CMK (cell line): ENCODE data around the gene DDX59.

Source experiments
- DNase-seq: peaks from one replicate; pipeline ENCODE4 v3.0.0-alpha.2; 2010; ENCODE audit warnings: low read depth

Gene DDX59

GRCh38 chr1:200669314-200670241 lies at the start of gene DDX59:
Gene DDX59 (minus strand): TSS chr1:200669907. CDS start chr1:200666740, 3,167 bp downstream.
- DNase-seq = peak; percentile 93

DNA sequence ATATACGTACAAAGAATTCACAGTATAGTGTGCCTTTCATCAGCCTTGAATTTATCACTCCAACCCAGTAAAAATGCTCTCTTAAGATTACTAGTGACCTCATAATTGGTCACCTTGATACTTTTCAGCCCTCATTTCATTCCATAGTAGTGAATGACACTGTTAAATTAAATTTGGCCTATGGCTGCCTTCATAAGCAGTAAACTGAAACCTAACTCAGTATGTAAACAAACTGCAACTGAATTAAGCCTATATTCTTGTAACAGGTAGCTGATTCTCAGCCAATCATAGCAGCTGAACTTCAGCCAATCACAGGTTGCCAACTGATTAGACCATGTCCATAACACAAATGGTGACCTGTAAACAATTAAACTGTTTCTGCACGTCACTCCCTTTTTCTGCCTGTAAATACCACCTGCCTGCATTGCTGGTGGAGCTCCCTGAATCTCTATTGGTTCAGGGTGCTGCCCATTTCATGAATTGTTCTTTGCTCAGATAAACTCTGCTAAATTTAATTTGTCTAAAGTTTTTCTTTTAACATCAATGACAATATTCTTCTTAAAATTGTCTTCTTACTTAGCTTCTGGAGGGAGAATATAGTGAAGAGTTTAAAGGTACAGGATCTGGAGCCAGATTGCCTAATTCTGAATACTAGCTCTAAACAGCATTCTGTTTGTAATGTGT lies 44.9 kb upstream of the DDX59 start:
- DNase-seq = no peak

- no peak for DNase-seq
Observed at GRCh38 chr1:200710166-200710565, 40.5 kb upstream of the DDX59 start.

DNA sequence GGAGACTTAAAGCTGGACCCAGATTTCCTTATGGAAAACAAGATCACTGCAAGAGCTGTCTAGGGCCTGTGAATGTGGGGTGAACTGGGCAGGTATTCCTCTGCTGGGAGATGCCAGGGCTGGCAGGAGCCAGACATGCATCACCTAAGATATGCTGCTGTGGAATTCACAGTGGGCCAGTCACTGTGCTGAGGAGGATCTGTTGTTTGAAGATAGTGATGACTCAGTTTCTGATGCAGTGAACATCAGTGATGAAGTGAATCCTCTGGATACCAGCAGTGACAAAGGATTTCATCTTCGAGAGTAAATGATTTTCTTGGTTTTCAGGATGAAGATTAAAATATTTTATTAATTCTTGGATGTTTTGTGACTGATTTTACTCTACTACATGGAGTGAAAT lies 39.1 kb upstream of the DDX59 start:
- no peak for DNase-seq

- no peak for DNase-seq
Observed at GRCh38 chr1:200708161-200708560, 38.5 kb upstream of the DDX59 start.

- no peak for DNase-seq
Observed at GRCh38 chr1:200707116-200707515, 37.4 kb upstream of the DDX59 start.

GRCh38 chr1:200706111-200706814 lies 36.6 kb upstream of the DDX59 start:
- DNase-seq = no peak

GRCh38 chr1:200704986-200705500 lies 35.3 kb upstream of the DDX59 start:
- peak; percentile 54 for DNase-seq

DNA sequence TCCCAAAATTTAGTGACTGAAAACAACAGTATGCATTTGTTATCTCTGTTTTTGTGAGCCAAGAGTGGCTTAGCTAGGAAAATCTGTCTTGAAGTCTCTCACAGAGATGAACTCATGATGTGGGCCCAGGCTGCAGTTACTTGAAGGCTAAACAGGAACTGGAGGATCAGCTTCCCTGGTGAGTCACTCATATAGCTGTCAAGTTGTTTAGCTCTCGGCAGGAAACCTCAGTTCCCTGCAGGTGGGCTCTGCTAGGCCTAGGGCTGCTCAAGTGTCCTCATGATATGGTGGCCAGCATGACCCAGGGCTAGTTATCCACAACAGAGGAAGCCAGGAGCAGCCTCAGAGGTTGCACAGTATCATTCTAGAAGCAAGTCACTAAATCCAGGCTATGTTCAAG lies 30.2 kb upstream of the DDX59 start:
- no peak for DNase-seq

GRCh38 chr1:200694738-200695137 lies 25.0 kb upstream of the DDX59 start:
- no peak for DNase-seq

- DNase-seq = no peak
Observed at GRCh38 chr1:200693327-200693726, 23.6 kb upstream of the DDX59 start.

DNA sequence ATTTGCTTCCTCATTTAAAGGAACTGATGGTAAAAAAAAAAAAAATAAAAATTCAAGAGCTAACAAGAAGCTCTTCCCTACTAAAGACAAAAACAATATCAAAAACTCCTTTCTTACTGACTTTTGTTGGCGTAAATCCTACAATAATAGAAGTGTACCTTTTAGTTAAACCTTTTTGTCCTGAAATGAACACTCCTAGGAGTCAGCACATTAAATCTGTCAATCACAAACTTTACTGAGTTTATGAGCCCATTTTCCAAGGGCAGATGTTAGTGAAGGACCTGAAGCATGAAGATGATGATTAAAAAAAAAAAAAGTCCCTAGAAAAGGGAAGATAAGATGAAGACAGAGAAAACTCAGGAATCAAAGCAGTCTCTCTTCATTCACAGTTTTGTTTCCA lies 22.6 kb upstream of the DDX59 start:
- no peak for DNase-seq

DNA sequence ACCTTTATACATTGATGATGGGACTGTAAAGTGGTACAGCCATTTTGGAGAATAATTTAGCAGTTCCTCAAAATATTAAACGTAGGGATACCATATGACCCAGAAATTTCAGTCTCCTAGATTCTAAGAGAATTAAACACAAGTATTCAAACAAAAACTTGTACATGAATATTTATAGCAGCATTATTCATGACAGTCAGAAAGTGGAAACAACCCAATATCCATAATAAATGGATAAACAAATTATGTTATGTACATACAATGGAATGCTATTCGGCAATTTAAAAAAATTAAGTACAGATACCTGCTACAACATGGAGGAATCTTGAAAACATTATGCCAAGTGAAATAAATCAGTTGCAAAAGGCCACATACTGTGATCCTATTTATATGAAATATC lies 16.9 kb upstream of the DDX59 start:
- no peak for DNase-seq

DNA sequence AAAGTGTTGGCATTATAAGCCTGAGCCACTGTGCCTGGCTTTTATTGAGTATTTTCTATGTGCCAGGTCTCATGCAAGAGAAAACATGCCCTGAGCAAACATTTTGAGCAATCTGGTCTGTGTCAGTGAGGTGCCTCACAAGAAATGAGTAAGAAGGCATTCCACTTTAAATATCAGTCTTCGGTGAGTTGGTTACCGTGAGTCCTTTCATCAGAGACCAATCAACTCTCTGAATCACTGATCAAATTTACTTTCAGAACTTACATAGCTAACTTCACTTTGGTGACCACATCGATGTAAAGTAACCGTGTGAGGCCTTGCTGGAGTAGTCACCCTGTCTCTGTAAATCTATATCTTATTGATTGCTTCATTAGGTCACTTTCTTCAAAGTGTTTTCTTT lies 14.3 kb upstream of the DDX59 start:
- no peak for DNase-seq

GRCh38 chr1:200683298-200683697 lies 13.6 kb upstream of the DDX59 start:
- DNase-seq = no peak

DNA sequence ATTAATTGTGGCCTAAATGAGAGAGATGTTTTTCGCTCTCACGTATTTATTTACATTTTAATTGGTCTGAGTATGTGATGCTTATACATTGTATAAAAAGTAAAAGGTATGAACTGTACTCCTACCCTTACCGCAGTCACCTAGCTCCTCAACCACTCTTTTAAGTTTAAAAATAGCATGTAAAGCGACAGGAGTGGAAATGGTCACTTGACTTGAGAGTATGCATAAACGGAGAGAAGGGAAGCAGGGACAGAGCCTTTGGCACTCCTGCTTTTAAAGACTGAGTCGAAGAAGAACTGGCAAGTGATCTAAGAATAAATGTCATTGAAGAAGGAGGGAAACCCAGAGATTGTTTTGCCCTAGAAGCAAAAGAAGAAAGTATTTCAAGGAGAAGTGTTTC lies 11.5 kb upstream of the DDX59 start:
- no peak for DNase-seq

GRCh38 chr1:200676829-200677228 lies 7.1 kb upstream of the DDX59 start:
- DNase-seq = no peak

GRCh38 chr1:200675588-200675852 lies 5.8 kb upstream of the DDX59 start:
- no peak for DNase-seq

GRCh38 chr1:200674838-200675587 lies 5.3 kb upstream of the DDX59 start:
- no peak for DNase-seq

DNA sequence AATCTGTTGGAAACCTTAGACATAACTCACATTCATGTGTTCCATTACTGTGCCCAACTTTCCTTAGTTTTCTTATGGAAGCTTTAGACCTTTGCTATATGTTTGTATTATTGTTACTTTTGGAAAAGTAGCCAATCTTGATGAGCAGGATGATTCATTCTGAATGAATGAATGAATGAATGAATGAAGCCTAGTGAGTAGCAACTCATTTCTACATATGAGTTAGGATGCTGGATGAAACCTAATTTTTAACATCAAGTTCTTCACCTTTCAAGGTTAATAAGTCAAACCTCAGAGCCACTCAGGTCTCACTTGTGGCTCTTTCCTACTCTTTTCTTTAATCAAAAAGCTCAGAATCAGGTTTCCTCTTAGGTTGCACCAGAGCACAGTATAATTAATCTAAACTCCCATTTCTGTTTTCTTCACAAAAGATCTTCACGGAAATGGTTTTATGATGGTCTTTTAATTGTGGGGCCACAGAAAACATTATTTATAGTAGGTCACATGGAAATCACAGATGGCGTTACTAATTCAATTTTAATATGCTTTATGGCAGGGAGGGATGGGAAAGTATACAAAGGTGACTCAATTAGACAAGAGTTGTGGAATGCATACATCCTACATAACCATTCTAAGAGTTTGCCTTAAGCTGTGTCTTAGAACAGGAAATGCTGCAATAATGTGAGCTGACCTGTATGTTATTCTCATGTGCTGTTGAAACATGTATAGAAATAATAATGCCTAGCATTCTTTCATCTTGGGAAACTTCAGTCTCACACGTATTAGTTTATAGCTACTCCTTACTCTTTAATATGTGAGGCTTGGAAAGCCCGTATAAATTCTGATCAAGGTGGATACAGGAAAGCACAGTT lies 4.5 kb upstream of the DDX59 start:
- DNase-seq = no peak

DNA sequence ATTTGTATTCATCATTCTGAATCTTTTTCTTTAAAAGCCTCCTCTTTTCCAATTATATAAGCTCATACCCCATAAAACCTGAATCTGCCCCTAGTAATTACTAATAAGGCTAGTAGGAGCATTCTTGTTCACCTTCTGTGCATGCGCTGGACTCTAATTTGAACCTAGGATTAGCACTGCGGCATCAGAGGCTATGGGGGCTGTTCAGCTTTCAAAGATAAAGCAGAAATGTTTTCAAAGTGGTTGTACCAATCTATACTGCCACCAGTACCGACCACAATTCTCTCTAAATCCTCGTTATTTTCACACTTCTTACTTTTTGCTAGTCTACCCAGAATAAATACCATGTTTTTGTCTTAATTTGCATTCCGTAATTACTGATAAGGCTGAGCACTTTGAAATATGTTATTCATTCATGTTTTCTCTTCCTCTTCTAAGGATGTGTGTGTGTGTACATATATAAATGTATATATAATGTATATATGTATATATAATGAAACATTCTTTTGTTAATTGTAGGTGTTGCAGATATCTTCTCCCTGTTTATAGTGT lies 1.6 kb upstream of the DDX59 start:
- DNase-seq = no peak
